Measurements from ENCODE around the gene OSTM1. TPM values are rescaled to one million over a fixed set of nuclear protein-coding genes. Genes with fewer than 3 reads are reported as not detected.

The OSTM1 gene
- total RNA-seq, 1 donor from 2014 or later: 20.4 TPM

- no peak for DNase-seq (ENCODE audit: low read depth, low spot score)
- Mint-ChIP-seq H3K9me3 (no peaks in the 10 kb centered on the region), H3K4me3 (peak overlapping the region; percentile 64), H3K4me1 (peaks cover 42% of the 10 kb centered on the region), H3K27ac (ENCODE audit: unreplicated experiment) (no peak overlapping the region), H3K27me3 (ENCODE audit: low read depth) (peaks cover 98% of the 10 kb centered on the region), H3K36me3 (ENCODE audit: low read depth) (no peaks in the 10 kb centered on the region)
- TF ChIP-seq CTCF (conservative IDR thresholded peaks at IDR 0.05): peak; percentile 54
These were observed 41.1 kb upstream of the OSTM1 start for GRCh38 chr6:108115598-108116058.

- peak overlapping the region; percentile 64 for H3K4me3 Mint-ChIP-seq
- H3K9me3 Mint-ChIP-seq: no peaks in the 10 kb centered on the region
- no peak overlapping the region for H3K27ac Mint-ChIP-seq (ENCODE audit: unreplicated experiment)
These were observed 40.5 kb upstream of the OSTM1 start for GRCh38 chr6:108114841-108115597.

GRCh38 chr6:108113557-108114519 lies 39.3 kb upstream of the OSTM1 start:
- peak overlapping the region; percentile 64 for H3K4me3 Mint-ChIP-seq
- TF ChIP-seq CTCF (conservative IDR thresholded peaks at IDR 0.05): peak; percentile 73
- peak; percentile 46 for DNase-seq (ENCODE audit: low read depth, low spot score)
- no peaks in the 10 kb centered on the region for H3K36me3 Mint-ChIP-seq (ENCODE audit: low read depth)
- H3K27me3 Mint-ChIP-seq (ENCODE audit: low read depth): peaks cover 97% of the 10 kb centered on the region
- peaks cover 32% of the 10 kb centered on the region for H3K4me1 Mint-ChIP-seq
- no peak overlapping the region for H3K27ac Mint-ChIP-seq (ENCODE audit: unreplicated experiment)
- H3K9me3 Mint-ChIP-seq: no peaks in the 10 kb centered on the region

More at GRCh38 chr6:108114841-108115597, 40.5 kb upstream of the OSTM1 start:
- Mint-ChIP-seq H3K36me3 (ENCODE audit: low read depth) (no peaks in the 10 kb centered on the region), H3K27me3 (ENCODE audit: low read depth) (peaks cover 97% of the 10 kb centered on the region), H3K4me1 (peaks cover 36% of the 10 kb centered on the region)
- peak; percentile 57 for TF ChIP-seq CTCF (conservative IDR thresholded peaks at IDR 0.05)
- DNase-seq (ENCODE audit: low read depth, low spot score): peak; percentile 57

- Mint-ChIP-seq H3K27ac (ENCODE audit: unreplicated experiment) (no peak overlapping the region), H3K9me3 (no peaks in the 10 kb centered on the region), H3K4me3 (no peak overlapping the region), H3K36me3 (ENCODE audit: low read depth) (no peaks in the 10 kb centered on the region), H3K27me3 (ENCODE audit: low read depth) (peaks cover 47% of the 10 kb centered on the region), H3K4me1 (peaks cover 1% of the 10 kb centered on the region)
- TF ChIP-seq CTCF (conservative IDR thresholded peaks at IDR 0.05): no peak
- DNase-seq (ENCODE audit: low read depth, low spot score): no peak
These were observed 33.8 kb upstream of the OSTM1 start for GRCh38 chr6:108108374-108108773.

- Mint-ChIP-seq H3K4me1 (no peaks in the 10 kb centered on the region), H3K27ac (ENCODE audit: unreplicated experiment) (no peak overlapping the region), H3K4me3 (no peak overlapping the region), H3K27me3 (ENCODE audit: low read depth) (peaks cover 34% of the 10 kb centered on the region), H3K9me3 (no peaks in the 10 kb centered on the region), H3K36me3 (ENCODE audit: low read depth) (no peaks in the 10 kb centered on the region)
- TF ChIP-seq CTCF (conservative IDR thresholded peaks at IDR 0.05): no peak
- DNase-seq (ENCODE audit: low read depth, low spot score): no peak
These were observed 32.6 kb upstream of the OSTM1 start for GRCh38 chr6:108107102-108107501.

Measured in neural crest cell (in vitro differentiated cells).